Measurements from ENCODE around the gene RASAL1. TPM values are rescaled to one million over a fixed set of nuclear protein-coding genes. Genes with fewer than 3 reads are reported as not detected.

The RASAL1 gene
- polyA plus RNA-seq, 3 donors = not detected

- H4K20me1 ChIP-seq (ENCODE audit: insufficient read depth, low read length) = no peaks in the 10 kb centered on the region
- no peak for DNase-seq
- H3K27ac ChIP-seq (ENCODE audit: low read depth in 1 of 2, low read length in 2 of 2) = no peak overlapping the region
- TF ChIP-seq CTCF (IDR thresholded peaks at IDR 0.05) = no peak
- 92% methylated on average over 2 of the region's 3 CpGs for WGBS (ENCODE audit: insufficient coverage)
- no peaks in the 10 kb centered on the region for H3K79me2 ChIP-seq (ENCODE audit: insufficient read depth, low read length)
- peaks cover 11% of the 10 kb centered on the region for H3K4me1 Mint-ChIP-seq
- H3K36me3 Mint-ChIP-seq = no peaks in the 10 kb centered on the region
- no peak overlapping the region for H3K4me3 ChIP-seq (replicated peaks in 1 of 3; ENCODE audit: low read depth in 2 of 3, low read length in 3 of 3)
- peaks cover 20 to 45% (median 32%) of the 10 kb centered on the region in 3 donors for H3K27me3 Mint-ChIP-seq (ENCODE audit: low read depth in 3 of 3)
- intact Hi-C loops (cut with micrococcal nuclease) = no loop called here
- no peak overlapping the region for H2AFZ ChIP-seq (ENCODE audit: insufficient read depth, low read depth, low read length, poor library complexity, severe bottlenecking)
- H3K36me3 ChIP-seq (replicated peaks in 1 of 2; ENCODE audit: control insufficient read depth in 1 of 2, insufficient read depth in 2 of 2, low read length in 2 of 2) = no peaks in the 10 kb centered on the region
- H3K27ac Mint-ChIP-seq = no peak overlapping the region
- peaks cover 0 to 5% (median 0%) of the 10 kb centered on the region in 7 donors for H3K9me3 Mint-ChIP-seq
- peak overlapping the region in 1 of 2 donors; percentile 9 for H3K4me3 Mint-ChIP-seq
- peaks cover 2 to 31% of the 10 kb centered on the region in 2 donors for H3K27me3 ChIP-seq (ENCODE audit: control insufficient read depth in 2 of 2, insufficient read depth in 2 of 2, low read length in 2 of 2)
- no peak overlapping the region for H3K4me2 ChIP-seq (replicated peaks; ENCODE audit: extremely low read depth, low read length, poor library complexity, severe bottlenecking)
- H3K4me1 ChIP-seq (ENCODE audit: control insufficient read depth in 1 of 2, insufficient read depth in 2 of 2, low read length in 2 of 2) = no peaks in the 10 kb centered on the region
- H3K9ac ChIP-seq (ENCODE audit: insufficient read depth, low read length, poor library complexity, severe bottlenecking) = no peak overlapping the region
- H3K9me3 ChIP-seq (replicated peaks in 1 of 2; ENCODE audit: control insufficient read depth in 1 of 2, insufficient read depth in 1 of 2, low read length in 2 of 2) = no peaks in the 10 kb centered on the region
Measured at GRCh38 chr12:113091506-113091905, 44.1 kb downstream of the RASAL1 start.

- H3K4me1 ChIP-seq (ENCODE audit: control insufficient read depth in 1 of 2, insufficient read depth in 2 of 2, low read length in 2 of 2) = no peaks in the 10 kb centered on the region
- no peaks in the 10 kb centered on the region for H3K36me3 Mint-ChIP-seq
- TF ChIP-seq CTCF (IDR thresholded peaks at IDR 0.05) = no peak
- no peak overlapping the region for H3K4me3 ChIP-seq (replicated peaks in 1 of 3; ENCODE audit: low read depth in 2 of 3, low read length in 3 of 3)
- H3K27me3 Mint-ChIP-seq (ENCODE audit: low read depth in 3 of 3) = peaks cover 27 to 50% (median 38%) of the 10 kb centered on the region in 3 donors
- no peak for DNase-seq
- H3K4me1 Mint-ChIP-seq = peaks cover 13% of the 10 kb centered on the region
- intact Hi-C loops (cut with micrococcal nuclease) = no loop called here
- H3K27ac ChIP-seq (ENCODE audit: low read depth in 1 of 2, low read length in 2 of 2) = no peak overlapping the region
- H3K27me3 ChIP-seq (ENCODE audit: control insufficient read depth in 2 of 2, insufficient read depth in 2 of 2, low read length in 2 of 2) = peaks cover 2 to 31% of the 10 kb centered on the region in 2 donors
- 78% methylated on average over 21 of the region's 21 CpGs for WGBS (ENCODE audit: insufficient coverage)
- H3K9me3 Mint-ChIP-seq = peaks cover 0 to 5% (median 0%) of the 10 kb centered on the region in 7 donors
- no peak overlapping the region for H3K4me3 Mint-ChIP-seq
- H3K4me2 ChIP-seq (replicated peaks; ENCODE audit: extremely low read depth, low read length, poor library complexity, severe bottlenecking) = no peak overlapping the region
- H3K9me3 ChIP-seq (replicated peaks in 1 of 2; ENCODE audit: control insufficient read depth in 1 of 2, insufficient read depth in 1 of 2, low read length in 2 of 2) = no peaks in the 10 kb centered on the region
- H3K79me2 ChIP-seq (ENCODE audit: insufficient read depth, low read length) = no peaks in the 10 kb centered on the region
- peak overlapping the region in 1 of 7 donors; percentile 36 for H3K27ac Mint-ChIP-seq
- H2AFZ ChIP-seq (ENCODE audit: insufficient read depth, low read depth, low read length, poor library complexity, severe bottlenecking) = no peak overlapping the region
- H3K36me3 ChIP-seq (replicated peaks in 1 of 2; ENCODE audit: control insufficient read depth in 1 of 2, insufficient read depth in 2 of 2, low read length in 2 of 2) = no peaks in the 10 kb centered on the region
- H4K20me1 ChIP-seq (ENCODE audit: insufficient read depth, low read length) = no peaks in the 10 kb centered on the region
- H3K9ac ChIP-seq (ENCODE audit: insufficient read depth, low read length, poor library complexity, severe bottlenecking) = no peak overlapping the region
Measured at GRCh38 chr12:113090740-113091139, 44.8 kb downstream of the RASAL1 start.
